Measurements from ENCODE around the gene ZNF618. TPM values are rescaled to one million over a fixed set of nuclear protein-coding genes. Genes with fewer than 3 reads are reported as not detected.

ZNF618 gene
- polyA plus RNA-seq, 4 donors, result 0.22 to 5.5 (median 1.9) TPM

- 68 to 75% (median 74%) methylated on average over 3 of the region's 3 CpGs for WGBS, 3 donors
- Histone ChIP-seq H3K36me3 (ENCODE audit: control insufficient read depth in 3 of 3, insufficient read depth in 2 of 3, low read depth in 1 of 3, low read length in 3 of 3) (no peaks in the 10 kb centered on the region), H3K4me3 (ENCODE audit: low read depth in 1 of 3, low read length in 3 of 3) (no peak overlapping the region), H3K27ac (ENCODE audit: low read depth in 1 of 3, low read length in 2 of 3) (no peak overlapping the region), H3K27me3 (ENCODE audit: control insufficient read depth in 3 of 3, insufficient read depth in 3 of 3, low read length in 3 of 3) (no peaks in the 10 kb centered on the region), H3K4me1 (ENCODE audit: control insufficient read depth in 3 of 3, insufficient read depth in 2 of 3, low read depth in 1 of 3, low read length in 2 of 3) (no peaks in the 10 kb centered on the region), H3K9me3 (ENCODE audit: control insufficient read depth in 2 of 2, insufficient read depth in 1 of 2, low read depth in 1 of 2, low read length in 1 of 2) (peaks cover 0 to 20% of the 10 kb centered on the region in 2 donors)
- no peak for FAIRE-seq
- no peak for DNase-seq
These were observed 52.2 kb downstream of the ZNF618 start for GRCh38 chr9:113928269-113928668.

GRCh38 chr9:113929634-113930389 lies 53.7 kb downstream of the ZNF618 start:
- no peak for FAIRE-seq
- no peak overlapping the region for H3K27ac ChIP-seq (ENCODE audit: low read depth in 1 of 3, low read length in 2 of 3)

GRCh38 chr9:113930390-113930783 lies 54.3 kb downstream of the ZNF618 start:
- DNase-seq (no peak), FAIRE-seq (no peak)
- Histone ChIP-seq H3K36me3 (ENCODE audit: control insufficient read depth in 3 of 3, insufficient read depth in 2 of 3, low read depth in 1 of 3, low read length in 3 of 3) (peaks cover 0 to 1% (median 0%) of the 10 kb centered on the region in 3 donors), H3K9me3 (ENCODE audit: control insufficient read depth in 2 of 2, insufficient read depth in 1 of 2, low read depth in 1 of 2, low read length in 1 of 2) (peaks cover 0 to 20% of the 10 kb centered on the region in 2 donors), H3K4me3 (ENCODE audit: low read depth in 1 of 3, low read length in 3 of 3) (no peak overlapping the region), H3K27ac (ENCODE audit: low read depth in 1 of 3, low read length in 2 of 3) (no peak overlapping the region), H3K4me1 (ENCODE audit: control insufficient read depth in 3 of 3, insufficient read depth in 2 of 3, low read depth in 1 of 3, low read length in 2 of 3) (no peaks in the 10 kb centered on the region), H3K27me3 (ENCODE audit: control insufficient read depth in 3 of 3, insufficient read depth in 3 of 3, low read length in 3 of 3) (no peaks in the 10 kb centered on the region)
- WGBS, 3 donors, result 86 to 93% (median 86%) methylated on average over 5 of the region's 5 CpGs

More at GRCh38 chr9:113929634-113930389, 53.7 kb downstream of the ZNF618 start:
- Histone ChIP-seq H3K36me3 (ENCODE audit: control insufficient read depth in 3 of 3, insufficient read depth in 2 of 3, low read depth in 1 of 3, low read length in 3 of 3) (no peaks in the 10 kb centered on the region), H3K4me1 (ENCODE audit: control insufficient read depth in 3 of 3, insufficient read depth in 2 of 3, low read depth in 1 of 3, low read length in 2 of 3) (no peaks in the 10 kb centered on the region), H3K27me3 (ENCODE audit: control insufficient read depth in 3 of 3, insufficient read depth in 3 of 3, low read length in 3 of 3) (no peaks in the 10 kb centered on the region), H3K9me3 (ENCODE audit: control insufficient read depth in 2 of 2, insufficient read depth in 1 of 2, low read depth in 1 of 2, low read length in 1 of 2) (peaks cover 0 to 20% of the 10 kb centered on the region in 2 donors), H3K4me3 (ENCODE audit: low read depth in 1 of 3, low read length in 3 of 3) (no peak overlapping the region)
- 70 to 87% (median 76%) methylated on average over 6 of the region's 6 CpGs for WGBS, 3 donors
- no peak for DNase-seq

DNA sequence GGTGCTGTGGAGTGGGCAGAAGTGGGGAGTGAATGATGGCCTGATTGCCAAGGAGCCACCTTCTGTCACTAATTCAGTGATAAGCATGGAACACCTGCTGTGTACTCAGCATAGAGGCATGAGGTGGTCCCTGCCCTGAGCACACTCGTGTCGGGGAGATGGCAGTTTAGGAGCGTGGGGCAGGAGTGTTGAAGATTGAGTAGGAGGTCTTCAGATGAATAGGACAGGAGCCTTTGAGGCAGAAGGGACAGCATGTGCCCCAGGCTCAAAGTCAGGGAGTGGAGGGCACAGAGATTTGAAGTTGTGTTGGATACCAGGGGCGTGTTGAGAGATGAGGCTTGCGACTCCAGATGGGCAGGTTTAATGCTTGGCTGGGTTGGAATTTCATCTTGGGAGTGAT lies 55.0 kb downstream of the ZNF618 start:
- Histone ChIP-seq H3K9me3 (ENCODE audit: control insufficient read depth in 2 of 2, insufficient read depth in 1 of 2, low read depth in 1 of 2, low read length in 1 of 2) (peaks cover 0 to 20% of the 10 kb centered on the region in 2 donors), H3K4me1 (ENCODE audit: control insufficient read depth in 3 of 3, insufficient read depth in 2 of 3, low read depth in 1 of 3, low read length in 2 of 3) (no peaks in the 10 kb centered on the region), H3K27me3 (ENCODE audit: control insufficient read depth in 3 of 3, insufficient read depth in 3 of 3, low read length in 3 of 3) (no peaks in the 10 kb centered on the region), H3K4me3 (ENCODE audit: low read depth in 1 of 3, low read length in 3 of 3) (no peak overlapping the region), H3K27ac (ENCODE audit: low read depth in 1 of 3, low read length in 2 of 3) (no peak overlapping the region), H3K36me3 (ENCODE audit: control insufficient read depth in 3 of 3, insufficient read depth in 2 of 3, low read depth in 1 of 3, low read length in 3 of 3) (peaks cover 0 to 6% (median 0%) of the 10 kb centered on the region in 3 donors)
- no peak for DNase-seq
- FAIRE-seq, result no peak
- 91 to 97% (median 93%) methylated on average over 5 of the region's 5 CpGs for whole genome bisulfite sequencing, 3 donors

- no peak for DNase-seq
- H3K9me3 ChIP-seq (ENCODE audit: control insufficient read depth in 2 of 2, insufficient read depth in 1 of 2, low read depth in 1 of 2, low read length in 1 of 2), result peaks cover 0 to 17% of the 10 kb centered on the region in 2 donors
- H3K27ac ChIP-seq (ENCODE audit: low read depth in 1 of 3, low read length in 2 of 3), result no peak overlapping the region
- no peaks in the 10 kb centered on the region for H3K4me1 ChIP-seq (ENCODE audit: control insufficient read depth in 3 of 3, insufficient read depth in 2 of 3, low read depth in 1 of 3, low read length in 2 of 3)
- peaks cover 0 to 6% (median 0%) of the 10 kb centered on the region in 3 donors for H3K36me3 ChIP-seq (ENCODE audit: control insufficient read depth in 3 of 3, insufficient read depth in 2 of 3, low read depth in 1 of 3, low read length in 3 of 3)
- no peak overlapping the region for H3K4me3 ChIP-seq (ENCODE audit: low read depth in 1 of 3, low read length in 3 of 3)
- no peak for FAIRE-seq
- no peaks in the 10 kb centered on the region for H3K27me3 ChIP-seq (ENCODE audit: control insufficient read depth in 3 of 3, insufficient read depth in 3 of 3, low read length in 3 of 3)
- WGBS, 3 donors, result 84 to 87% (median 85%) methylated on average over 4 of the region's 4 CpGs
These were observed 55.7 kb downstream of the ZNF618 start for GRCh38 chr9:113931777-113932176.

DNA sequence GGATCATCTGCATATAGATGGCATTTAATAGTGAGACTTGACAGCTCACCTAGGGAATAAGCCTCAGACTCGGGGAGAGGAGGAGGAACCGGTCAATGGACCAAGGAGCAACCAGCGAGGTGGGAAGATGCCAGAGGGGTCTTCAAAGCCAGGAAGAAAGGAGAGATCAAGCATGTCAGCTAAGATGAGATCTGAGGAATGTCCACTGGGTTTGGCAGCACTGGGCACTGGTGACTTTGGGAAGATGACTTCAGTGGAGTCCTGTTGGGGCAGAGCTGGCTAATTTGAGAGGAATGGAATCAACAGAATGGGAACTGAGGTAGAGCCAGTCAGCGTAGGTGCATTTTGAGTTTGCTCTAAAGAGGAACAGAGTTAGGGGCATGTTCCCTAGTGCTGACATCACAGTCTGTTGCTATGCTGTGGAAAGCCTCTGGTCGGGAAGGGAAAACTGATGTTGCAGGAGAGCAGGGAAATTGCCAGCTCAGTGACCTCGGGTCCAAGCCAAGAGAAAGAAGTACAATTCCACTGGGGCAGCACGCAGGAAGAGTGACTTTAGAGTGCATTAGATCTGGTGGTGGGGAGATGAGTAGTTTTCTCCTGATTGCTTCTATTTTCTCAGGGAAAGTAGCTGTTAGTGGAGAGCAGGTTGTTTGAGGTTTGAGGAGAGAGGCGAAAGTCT lies 56.9 kb downstream of the ZNF618 start:
- DNase-seq, result no peak
- Histone ChIP-seq H3K27ac (ENCODE audit: low read depth in 1 of 3, low read length in 2 of 3) (no peak overlapping the region), H3K36me3 (ENCODE audit: control insufficient read depth in 3 of 3, insufficient read depth in 2 of 3, low read depth in 1 of 3, low read length in 3 of 3) (peaks cover 0 to 6% (median 0%) of the 10 kb centered on the region in 3 donors), H3K27me3 (ENCODE audit: control insufficient read depth in 3 of 3, insufficient read depth in 3 of 3, low read length in 3 of 3) (no peaks in the 10 kb centered on the region), H3K4me3 (ENCODE audit: low read depth in 1 of 3, low read length in 3 of 3) (no peak overlapping the region), H3K4me1 (ENCODE audit: control insufficient read depth in 3 of 3, insufficient read depth in 2 of 3, low read depth in 1 of 3, low read length in 2 of 3) (no peaks in the 10 kb centered on the region), H3K9me3 (ENCODE audit: control insufficient read depth in 2 of 2, insufficient read depth in 1 of 2, low read depth in 1 of 2, low read length in 1 of 2) (peaks cover 0 to 12% of the 10 kb centered on the region in 2 donors)
- FAIRE-seq, result no peak
- 84 to 86% (median 86%) methylated on average over 8 of the region's 8 CpGs for WGBS, 3 donors

DNA sequence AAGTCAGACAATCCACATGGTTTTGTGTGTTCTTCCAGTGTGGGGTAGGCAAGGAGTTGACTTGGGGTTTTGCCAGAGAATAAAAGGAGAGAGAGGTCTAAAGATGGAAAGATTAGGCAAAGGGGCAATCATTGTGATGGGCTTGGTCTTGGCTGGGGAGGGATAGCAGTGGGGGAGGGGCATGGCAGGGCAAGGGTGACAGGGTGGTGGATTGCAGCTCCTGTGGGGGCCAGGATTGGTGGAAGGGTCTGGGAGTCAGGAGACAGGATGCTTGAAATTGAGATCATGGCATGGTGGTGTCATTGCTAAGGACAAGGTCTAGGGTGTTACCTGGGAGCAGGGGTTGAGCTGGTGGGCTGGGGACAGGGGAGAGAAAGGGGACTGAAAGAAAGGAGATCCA lies 57.6 kb downstream of the ZNF618 start:
- FAIRE-seq (no peak), DNase-seq (no peak)
- H3K4me1 ChIP-seq (ENCODE audit: control insufficient read depth in 3 of 3, insufficient read depth in 2 of 3, low read depth in 1 of 3, low read length in 2 of 3), result no peaks in the 10 kb centered on the region
- no peak overlapping the region for H3K27ac ChIP-seq (ENCODE audit: low read depth in 1 of 3, low read length in 2 of 3)
- H3K9me3 ChIP-seq (ENCODE audit: control insufficient read depth in 2 of 2, insufficient read depth in 1 of 2, low read depth in 1 of 2, low read length in 1 of 2), result peaks cover 0 to 9% of the 10 kb centered on the region in 2 donors
- no peaks in the 10 kb centered on the region for H3K27me3 ChIP-seq (ENCODE audit: control insufficient read depth in 3 of 3, insufficient read depth in 3 of 3, low read length in 3 of 3)
- no peak overlapping the region for H3K4me3 ChIP-seq (ENCODE audit: low read depth in 1 of 3, low read length in 3 of 3)
- peaks cover 0 to 6% (median 0%) of the 10 kb centered on the region in 3 donors for H3K36me3 ChIP-seq (ENCODE audit: control insufficient read depth in 3 of 3, insufficient read depth in 2 of 3, low read depth in 1 of 3, low read length in 3 of 3)

DNA sequence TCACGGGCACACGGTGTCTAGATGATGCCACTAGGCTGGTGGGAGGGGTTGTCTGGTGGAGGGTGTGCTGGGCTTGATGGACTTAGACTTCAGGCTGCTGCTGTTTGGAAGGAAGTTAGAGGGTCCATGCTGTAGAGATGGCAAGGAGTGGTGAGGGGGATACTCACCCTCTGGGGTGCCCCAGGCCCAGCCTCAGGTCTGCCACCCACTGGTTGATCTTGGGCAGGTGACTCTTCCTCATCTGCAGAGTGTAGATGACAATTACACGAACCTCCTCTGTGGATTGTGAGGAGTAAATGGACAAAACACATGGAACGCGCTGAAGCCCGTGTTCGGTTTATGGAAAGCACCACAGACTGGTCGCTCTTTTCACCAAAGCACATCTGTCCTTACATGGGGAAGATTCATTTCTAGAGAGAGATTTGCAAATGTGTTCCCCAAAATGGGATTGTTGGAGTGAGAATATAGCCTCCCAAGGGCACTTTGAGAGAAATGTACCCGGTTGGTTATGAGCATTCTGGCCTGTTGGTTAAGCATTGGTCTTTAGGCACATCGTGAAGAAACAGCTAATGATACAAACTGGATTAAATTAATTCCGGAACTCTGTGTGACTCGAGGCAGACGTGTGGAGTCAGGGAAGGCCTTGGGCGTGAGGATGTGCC lies 58.2 kb downstream of the ZNF618 start:
- Histone ChIP-seq H3K27ac (ENCODE audit: low read depth in 1 of 3, low read length in 2 of 3) (no peak overlapping the region), H3K27me3 (ENCODE audit: control insufficient read depth in 3 of 3, insufficient read depth in 3 of 3, low read length in 3 of 3) (no peaks in the 10 kb centered on the region), H3K9me3 (ENCODE audit: control insufficient read depth in 2 of 2, insufficient read depth in 1 of 2, low read depth in 1 of 2, low read length in 1 of 2) (peaks cover 0 to 2% of the 10 kb centered on the region in 2 donors), H3K36me3 (ENCODE audit: control insufficient read depth in 3 of 3, insufficient read depth in 2 of 3, low read depth in 1 of 3, low read length in 3 of 3) (peaks cover 0 to 6% (median 0%) of the 10 kb centered on the region in 3 donors), H3K4me1 (ENCODE audit: control insufficient read depth in 3 of 3, insufficient read depth in 2 of 3, low read depth in 1 of 3, low read length in 2 of 3) (no peaks in the 10 kb centered on the region), H3K4me3 (ENCODE audit: low read depth in 1 of 3, low read length in 3 of 3) (no peak overlapping the region)
- no peak for FAIRE-seq
- 92 to 94% (median 92%) methylated on average over 14 of the region's 14 CpGs for WGBS, 3 donors
- DNase-seq, result no peak
